HG02763 (cell line): Measurements from ENCODE around the gene FLYWCH1.
A peak's percentile ranks its signal among the peaks of the same experiment; 100 is the strongest.

Experiments used
- ATAC-seq: cut with Tn5 transposase; IDR thresholded peaks from one replicate; pipeline ENCODE4 v1.9.1; 2021; ENCODE audit warnings: mild to moderate bottlenecking, moderate library complexity; ENCODE audit not compliant: unreplicated experiment

FLYWCH1 gene

DNA sequence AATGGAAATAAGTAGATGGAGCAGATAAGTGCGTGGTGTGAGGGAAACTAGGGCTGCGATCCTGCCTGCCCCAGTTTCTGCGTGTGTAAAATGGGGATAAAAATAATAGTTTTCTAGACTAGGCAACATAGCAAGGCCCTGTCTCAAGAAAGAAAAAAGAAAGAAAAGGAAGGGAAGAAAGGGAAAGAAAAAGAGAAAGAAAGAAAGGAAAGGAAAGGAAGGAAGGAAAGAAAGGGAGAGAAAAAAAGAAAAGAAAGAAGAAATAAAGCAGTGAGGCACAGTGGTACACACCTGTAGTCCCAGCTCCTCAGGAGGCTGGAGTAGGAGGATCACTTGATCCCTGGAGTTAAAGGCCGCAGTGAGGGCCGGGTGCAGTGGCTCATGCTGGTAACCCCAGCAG lies 70.7 kb downstream of the FLYWCH1 start:
- ATAC-seq = no peak

GRCh38 chr16:2983706-2984136 lies 72.0 kb downstream of the FLYWCH1 start:
- peak; percentile 40 for ATAC-seq

- ATAC-seq = no peak
Observed at GRCh38 chr16:2985462-2985861, 73.7 kb downstream of the FLYWCH1 start.

DNA sequence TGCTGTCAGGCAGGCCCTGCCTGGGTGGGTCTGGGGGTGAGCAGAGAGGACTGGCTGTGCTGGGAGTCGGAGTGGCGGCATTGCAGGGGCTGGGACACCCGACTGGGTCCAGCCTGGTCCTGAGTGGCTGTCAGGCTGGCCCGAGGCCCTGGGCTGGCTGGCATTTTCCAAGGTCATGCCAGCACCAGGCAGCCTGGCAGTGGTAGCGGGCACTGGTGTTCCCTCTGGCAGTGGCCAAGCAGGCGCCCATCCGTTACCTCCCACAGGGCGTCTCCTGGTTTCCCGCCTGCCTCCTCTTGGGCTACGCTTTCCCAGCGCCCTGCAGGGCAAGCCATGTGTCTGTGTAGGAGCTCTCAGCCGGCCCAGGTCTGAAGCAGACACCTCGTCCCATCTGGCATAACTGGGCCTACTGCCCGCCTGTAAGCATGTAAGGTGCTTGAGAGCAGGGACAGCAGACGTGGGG lies 74.2 kb downstream of the FLYWCH1 start:
- no peak for ATAC-seq

DNA sequence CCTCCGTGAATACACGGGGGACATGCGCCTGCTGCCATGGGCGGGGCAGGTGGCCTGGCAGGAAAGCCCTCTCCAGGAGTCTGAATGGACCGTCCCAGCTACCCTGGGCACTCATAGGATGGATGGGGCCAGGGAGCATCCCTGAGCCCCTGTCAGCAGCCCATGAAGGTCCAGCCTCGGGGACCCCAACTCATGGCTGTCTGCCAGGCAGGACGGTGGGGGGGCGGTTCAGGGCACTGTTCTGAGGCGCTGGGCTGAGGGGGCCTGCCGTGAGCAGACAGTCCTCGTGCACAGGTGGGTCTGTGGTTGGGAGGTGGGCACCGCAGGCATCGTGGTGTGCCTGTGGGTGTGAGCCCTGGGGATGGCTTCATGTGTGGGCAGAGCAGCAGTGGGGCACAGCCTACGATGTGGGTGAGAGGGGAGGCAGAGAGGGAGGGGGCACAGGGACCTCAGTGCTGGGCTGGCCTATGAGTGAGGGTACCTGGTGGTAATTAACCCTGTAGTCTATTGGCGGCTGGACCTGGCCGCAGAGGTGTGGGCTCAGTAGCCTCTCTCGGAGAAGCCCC lies 75.0 kb downstream of the FLYWCH1 start:
- no peak for ATAC-seq

- ATAC-seq = no peak
Observed at GRCh38 chr16:2987286-2987685, 75.6 kb downstream of the FLYWCH1 start.

DNA sequence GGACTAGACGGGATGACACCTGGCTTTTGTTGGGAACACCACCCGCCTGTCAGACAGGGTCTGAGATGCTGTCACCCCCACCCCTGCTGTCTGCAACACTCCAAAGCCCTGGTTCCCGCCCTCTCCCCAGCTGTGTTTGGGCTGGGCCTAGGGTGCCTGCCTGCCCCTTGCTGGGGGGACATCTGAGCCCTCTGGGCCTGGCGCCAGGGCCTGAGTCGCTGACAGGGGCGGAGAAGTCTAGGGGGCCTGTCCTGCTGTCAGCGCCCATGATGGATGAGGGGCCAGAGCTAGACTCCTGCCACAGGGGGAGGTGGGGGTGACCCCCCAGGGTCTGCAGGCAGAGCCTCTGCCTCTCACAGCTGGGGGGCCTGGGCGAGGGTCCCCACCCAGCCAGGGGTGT lies 76.1 kb downstream of the FLYWCH1 start:
- no peak for ATAC-seq

DNA sequence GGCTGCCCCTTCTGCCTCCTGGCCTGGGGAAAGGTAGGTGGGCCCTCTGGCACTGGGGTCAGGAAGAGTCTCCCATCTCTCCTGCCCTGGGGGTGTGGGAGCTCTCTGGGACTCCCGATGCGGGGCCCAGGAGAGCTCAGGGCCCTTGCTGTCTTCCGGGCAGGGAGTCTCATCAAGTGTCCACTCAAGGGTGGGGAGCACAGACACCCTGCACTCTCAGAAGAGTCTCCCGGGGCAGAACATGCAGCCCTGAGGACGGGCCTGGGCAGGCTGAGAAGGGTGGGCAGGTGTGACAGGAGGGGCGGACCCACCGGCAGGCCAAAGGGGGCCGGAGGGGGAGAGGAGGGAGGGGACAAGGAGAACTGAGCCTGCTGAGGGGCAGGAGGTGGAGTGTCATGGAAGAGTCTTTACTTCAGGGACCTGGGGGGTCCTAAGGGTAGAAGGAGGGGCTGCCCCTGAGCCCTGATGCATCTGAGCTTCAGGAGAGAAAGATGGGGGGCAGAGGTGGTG lies 76.9 kb downstream of the FLYWCH1 start:
- ATAC-seq = no peak

DNA sequence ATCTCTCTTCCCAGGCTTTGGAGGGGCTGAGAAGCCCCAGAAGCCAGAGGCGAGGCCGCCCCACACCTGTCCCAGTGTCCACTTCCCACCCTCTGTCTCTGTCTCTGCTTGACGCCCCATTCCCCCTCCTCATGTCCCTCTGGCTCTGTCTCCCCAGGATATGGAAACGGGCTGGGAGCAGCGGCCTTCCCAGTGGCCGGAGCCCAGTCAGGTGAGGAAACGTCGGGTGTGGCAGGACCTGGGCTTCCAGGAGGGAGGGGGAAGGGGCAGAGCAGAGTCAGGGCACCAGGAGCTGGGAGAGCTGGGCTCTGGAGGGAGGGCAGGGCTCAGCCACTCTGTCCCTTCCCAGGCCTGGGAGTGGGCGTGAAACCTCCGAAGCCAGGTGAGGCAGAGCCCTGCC lies 79.2 kb downstream of the FLYWCH1 start:
- ATAC-seq = no peak

DNA sequence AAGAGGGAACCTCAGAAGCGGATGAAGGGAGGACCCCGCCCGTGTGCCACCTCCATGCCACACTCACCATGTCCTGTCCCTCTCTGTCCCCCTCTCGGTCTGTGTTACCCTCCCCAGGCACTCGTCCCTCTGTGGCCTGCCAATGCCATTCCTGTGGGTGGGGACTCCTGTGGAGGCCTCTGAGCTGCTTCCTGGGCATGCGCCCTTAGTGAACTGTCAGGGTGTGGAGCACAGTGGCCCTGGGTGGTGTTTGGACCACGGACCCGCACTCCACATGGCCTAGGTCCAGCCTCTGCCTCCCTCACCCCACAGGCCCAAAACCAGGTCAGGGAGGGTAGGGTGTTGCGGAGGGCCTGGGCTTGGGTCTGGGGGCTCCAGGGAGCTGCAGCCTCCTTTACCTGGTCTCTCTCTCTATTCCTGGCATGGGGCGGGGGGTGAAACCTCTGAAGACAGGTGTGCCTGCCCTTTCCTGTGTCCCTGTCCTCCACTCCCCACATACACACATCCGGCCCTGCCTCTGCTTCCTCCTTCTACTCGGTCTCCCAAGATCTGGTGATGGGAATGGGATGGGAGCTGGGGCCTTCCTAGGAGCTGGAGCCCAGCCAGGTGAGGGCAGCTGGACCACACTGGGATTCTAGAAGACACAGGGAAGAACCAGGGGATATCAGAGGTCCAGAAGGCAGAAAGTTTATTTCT lies 80.0 kb downstream of the FLYWCH1 start:
- ATAC-seq = no peak

- no peak for ATAC-seq
Observed at GRCh38 chr16:2992383-2993081, 80.8 kb downstream of the FLYWCH1 start.

GRCh38 chr16:2996298-2996697 lies 84.6 kb downstream of the FLYWCH1 start:
- ATAC-seq = no peak

GRCh38 chr16:2999929-3000328 lies 88.2 kb downstream of the FLYWCH1 start:
- ATAC-seq = no peak

DNA sequence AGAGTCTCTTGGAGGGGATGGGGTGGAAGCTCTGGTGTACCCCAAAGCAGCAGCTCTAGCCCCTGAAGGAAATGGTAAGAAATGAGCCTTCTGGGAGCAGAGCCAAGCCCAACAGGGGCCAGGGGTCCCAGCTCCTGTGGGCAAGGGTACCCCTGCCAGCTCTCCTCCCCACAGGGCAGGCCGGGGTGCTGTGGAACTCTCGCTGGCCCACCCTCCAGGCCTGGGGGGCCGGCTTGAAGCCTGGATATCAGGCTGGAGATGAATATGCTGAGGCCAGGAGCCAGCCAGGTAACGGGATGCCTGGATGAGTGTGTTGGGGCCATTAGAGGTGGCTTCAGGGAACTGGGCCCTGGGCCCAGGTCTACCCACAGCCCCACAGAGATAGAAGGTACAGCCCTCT lies 88.8 kb downstream of the FLYWCH1 start:
- ATAC-seq = no peak
